T47D (cell line): Measurements from ENCODE around the gene PXMP4.

Experiments
- DNase-seq, 2 experiments: peaks; one replicate each; pipeline versions ENCODE4 v3.0.0 to v3.0.0-alpha.2; 2011 to 2012; ENCODE audit warnings: low read depth in 1 of 2, low spot score in 1 of 2
- JUND ChIP-seq: IDR thresholded peaks from 2 replicates; pipeline ENCODE4 v1.6.1; 2012; ENCODE audit warnings: low read depth
- in situ Hi-C: cut with HindIII; loops from 2 replicates; pipeline ENCODE4 v1.10.0; 2016; ENCODE audit warnings: low sequenced_read_pairs, low pct_unique_long_range_greater_than_20kb

PXMP4 gene

DNA sequence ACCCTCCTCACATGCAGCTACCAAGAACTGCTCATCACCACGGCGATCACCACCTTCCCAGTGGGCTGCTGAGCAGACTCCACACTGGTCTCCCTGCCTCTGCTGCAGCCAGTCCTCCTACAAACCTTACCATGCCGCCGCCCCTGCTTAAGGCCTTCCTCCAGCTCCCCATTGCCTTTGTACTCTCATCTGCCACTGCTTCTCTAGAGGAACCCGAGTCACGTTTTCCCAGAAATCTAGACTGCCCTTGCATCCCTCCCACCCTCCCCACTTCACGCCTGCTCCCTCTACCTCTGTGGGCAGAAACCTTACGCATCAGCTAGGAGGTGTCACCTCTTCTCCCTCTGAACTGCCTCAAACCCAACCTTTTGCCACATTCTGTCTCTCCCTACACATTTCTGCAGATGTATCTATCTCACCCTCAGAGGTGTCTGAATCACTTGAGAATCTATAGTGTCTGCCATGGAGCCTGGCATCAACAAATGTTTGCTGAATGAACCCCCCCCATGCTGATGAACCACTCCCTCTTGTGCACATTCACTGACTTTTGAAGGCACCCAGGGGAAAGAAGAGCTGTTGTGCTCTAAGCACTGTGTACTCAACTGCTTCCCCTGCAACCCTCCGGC, 38.3 kb downstream of the PXMP4 start:
- DNase-seq = no peak
- TF ChIP-seq JUND = no peak
- in situ Hi-C loops = no loop called here

GRCh38 chr20:33681288-33681687, 38.8 kb downstream of the PXMP4 start:
- no peak for TF ChIP-seq JUND
- DNase-seq = no peak
- in situ Hi-C loops = no loop called here

- in situ Hi-C loops = no loop called here
- no peak for TF ChIP-seq JUND
- DNase-seq = no peak
Measured at GRCh38 chr20:33680686-33681085, 39.4 kb downstream of the PXMP4 start.

- no peak for TF ChIP-seq JUND
- no peak for DNase-seq
- in situ Hi-C loops = no loop called here
Measured at GRCh38 chr20:33679758-33680485, 40.2 kb downstream of the PXMP4 start.

DNA sequence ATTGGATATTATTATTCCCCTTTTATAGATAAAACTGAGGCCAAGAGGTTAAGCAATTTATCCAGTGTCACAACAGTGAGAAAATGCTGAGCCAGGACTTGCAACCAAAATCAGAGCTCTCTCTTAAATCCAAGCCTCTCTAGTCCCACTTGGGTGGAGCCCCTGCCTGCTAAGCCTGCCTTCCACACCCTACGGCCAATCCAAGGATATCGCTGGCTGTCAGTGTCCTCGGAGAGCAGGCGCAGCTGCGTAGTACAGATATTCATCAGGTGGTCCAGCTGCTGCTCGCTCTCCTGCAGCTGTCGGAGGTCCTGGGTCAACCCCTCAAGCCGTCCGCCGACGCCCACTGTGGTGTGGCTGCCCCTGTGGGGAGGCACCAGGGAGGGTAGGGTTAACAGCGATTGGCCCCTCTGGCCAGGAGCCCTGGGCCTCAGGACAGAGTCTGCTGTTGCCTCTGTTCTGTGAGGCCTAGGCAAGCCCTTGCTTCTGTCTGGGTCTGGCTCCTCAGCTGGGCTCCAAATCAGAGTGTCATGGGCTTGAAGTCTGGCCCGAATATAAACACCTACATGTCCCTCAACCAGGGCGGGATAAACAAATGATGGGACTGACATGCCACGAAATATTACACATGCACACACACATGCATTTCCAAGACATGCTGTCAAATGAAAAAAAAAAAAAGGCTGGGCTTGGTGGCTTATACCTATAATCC, 42.0 kb downstream of the PXMP4 start:
- in situ Hi-C loops = no loop called here
- no peak for DNase-seq
- TF ChIP-seq JUND = no peak

DNA sequence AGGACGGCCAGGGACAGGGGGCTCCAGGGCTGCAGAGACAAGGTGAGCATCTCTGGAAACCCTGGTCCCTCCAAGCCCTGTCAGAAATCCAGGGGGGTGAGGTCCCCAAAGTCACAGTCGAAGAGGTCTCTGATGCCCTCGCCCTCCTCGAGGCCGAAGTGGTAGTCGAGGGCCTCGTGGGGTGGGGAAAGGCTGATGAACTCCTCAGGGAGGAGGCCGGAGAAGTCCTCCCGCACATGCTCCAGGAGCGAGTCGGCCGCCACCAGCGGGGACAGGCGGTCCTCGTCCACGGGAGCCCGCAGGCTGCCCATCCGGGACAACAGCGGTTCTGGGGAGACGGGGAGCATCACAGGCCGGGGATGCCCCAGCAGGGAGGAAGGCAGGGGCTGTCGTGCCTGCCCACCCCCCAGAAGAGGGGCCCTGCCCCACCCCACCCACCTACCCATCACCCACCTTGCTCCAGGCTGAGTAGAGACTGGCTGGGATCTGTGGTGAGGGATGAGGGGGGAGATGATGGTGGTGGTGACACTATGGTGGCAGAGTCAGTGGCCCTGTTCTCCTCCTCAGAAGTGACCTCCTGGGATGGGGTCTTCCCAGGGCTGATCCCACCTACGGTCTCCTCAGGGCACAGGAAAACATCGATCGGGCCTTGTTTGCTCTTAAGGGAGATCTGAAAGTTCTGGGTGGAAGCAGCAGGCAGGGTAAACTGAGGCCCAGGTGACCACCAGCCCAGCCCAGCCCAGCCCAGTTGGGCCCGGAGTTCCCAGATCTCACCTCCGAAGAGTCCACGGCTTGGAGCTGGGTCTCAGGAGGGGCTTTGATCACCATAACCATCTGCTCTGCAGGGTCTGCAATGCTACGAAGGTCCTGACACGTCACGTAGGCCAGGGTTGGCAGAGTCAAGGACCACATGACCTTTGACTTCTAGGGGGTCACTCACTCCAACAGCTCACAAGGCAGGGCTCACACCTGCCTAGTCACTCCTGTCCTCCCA, 43.2 kb downstream of the PXMP4 start:
- DNase-seq = no peak
- in situ Hi-C loops = no loop called here
- TF ChIP-seq JUND = no peak

DNA sequence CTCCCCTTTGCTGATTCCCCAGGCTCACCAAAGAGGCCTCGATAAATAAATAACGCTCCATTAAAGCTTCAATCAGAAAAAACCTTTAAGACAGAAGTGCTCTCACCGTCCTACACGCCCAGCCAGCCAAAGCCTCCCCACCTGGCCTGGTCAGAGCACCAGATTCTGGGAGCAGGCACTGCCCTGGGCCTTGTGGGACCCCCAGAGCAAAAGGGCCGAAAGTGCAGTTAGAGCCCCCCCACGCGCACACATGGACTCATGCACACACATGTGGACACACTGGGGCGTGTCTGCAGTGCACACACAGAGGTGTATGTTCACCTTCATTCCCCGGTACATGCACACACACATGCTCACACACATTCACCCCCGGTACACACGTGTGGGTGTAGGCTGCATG, 44.0 kb downstream of the PXMP4 start:
- no peak for DNase-seq
- TF ChIP-seq JUND = no peak
- in situ Hi-C loops = no loop called here

- no peak for DNase-seq
- in situ Hi-C loops = no loop called here
- no peak for TF ChIP-seq JUND
Measured at GRCh38 chr20:33675136-33675959, 44.8 kb downstream of the PXMP4 start.

GRCh38 chr20:33674294-33675135, 45.6 kb downstream of the PXMP4 start, which contains the start of gene NECAB3:
Gene NECAB3, minus strand, starts transcription at chr20:33674428. Its CDS starts 76 bp downstream, at chr20:33674352.
- DNase-seq = peak; percentile 87 to 91
- in situ Hi-C loops = no loop called here
- no peak for TF ChIP-seq JUND

DNA sequence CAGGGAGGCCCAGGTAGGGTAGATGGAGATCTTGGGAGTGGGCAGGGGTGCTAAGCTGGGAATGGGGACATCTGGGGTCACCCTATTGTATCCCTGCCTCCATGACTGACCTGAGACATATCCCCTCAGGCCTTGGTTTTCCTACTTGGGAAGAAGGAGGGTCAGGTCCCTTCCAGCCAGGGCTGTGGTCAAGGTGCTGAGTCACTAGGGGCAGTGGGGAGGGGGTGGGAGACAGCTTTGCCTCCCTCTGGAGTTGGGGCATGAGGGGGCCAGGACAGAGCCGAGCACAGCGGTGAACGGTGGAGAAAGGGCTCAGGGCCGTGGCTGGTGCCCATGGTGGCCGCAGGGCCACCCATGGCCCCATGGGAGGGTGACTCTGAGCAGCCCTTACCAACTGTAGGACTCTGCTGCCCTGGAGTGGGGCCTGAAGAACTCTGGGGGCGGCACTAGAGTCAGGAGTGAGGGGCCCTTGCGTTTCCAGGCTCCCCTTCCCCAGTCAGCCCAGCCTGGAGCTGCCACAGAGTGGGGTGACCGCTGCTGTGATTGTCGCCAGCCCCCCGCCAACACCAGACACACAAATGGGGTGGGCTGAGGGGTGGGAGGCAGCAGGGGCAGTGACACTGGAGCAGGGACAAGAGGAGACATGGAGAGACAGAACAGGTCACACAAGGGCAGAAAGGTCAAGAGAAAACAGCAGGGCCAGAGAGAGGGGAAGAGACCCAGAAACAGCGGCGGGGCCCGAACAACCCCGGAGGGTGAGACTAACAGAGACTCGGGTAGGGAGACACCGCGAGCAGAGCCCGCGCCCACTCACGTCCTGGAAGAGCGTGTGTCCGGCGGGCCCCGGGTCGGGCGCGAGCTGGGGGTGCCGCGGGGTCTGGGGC, 46.5 kb downstream of the PXMP4 start:
- DNase-seq = no peak
- in situ Hi-C loops = no loop called here
- no peak for TF ChIP-seq JUND
